Choroid plexus epithelial cell (primary cell): ENCODE results near the gene ITPKB.

ENCODE experiments used
- DNase-seq: peaks from one replicate; pipeline ENCODE4 v3.0.0-alpha.2; 2010; ENCODE audit warnings: low read depth
- H3K4me3 ChIP-seq: 2 replicates; pipeline ENCODE4 v1.5.1; 2011; ENCODE audit warnings: low read depth, mild to moderate bottlenecking, control low read depth, low read length, moderate library complexity
- CTCF ChIP-seq: conservative IDR thresholded peaks from 2 replicates; pipeline ENCODE4 v1.5.1; 2011; ENCODE audit warnings: low read depth, mild to moderate bottlenecking, control low read depth, inconsistent platforms, low read length, moderate library complexity

Gene ITPKB

GRCh38 chr1:226697929-226698544, 41.0 kb downstream of the ITPKB start:
- no peak for DNase-seq
- no peak for TF ChIP-seq CTCF
- H3K4me3 ChIP-seq = no peak overlapping the region

GRCh38 chr1:226697151-226697928, 41.7 kb downstream of the ITPKB start:
- DNase-seq = peak; percentile 90
- no peak overlapping the region for H3K4me3 ChIP-seq
- no peak for TF ChIP-seq CTCF

- no peak for TF ChIP-seq CTCF
- DNase-seq = peak; percentile 26
- no peak overlapping the region for H3K4me3 ChIP-seq
Observed at GRCh38 chr1:226696547-226696946, 42.5 kb downstream of the ITPKB start.

GRCh38 chr1:226695335-226695900, 43.7 kb downstream of the ITPKB start:
- no peak overlapping the region for H3K4me3 ChIP-seq
- DNase-seq = no peak
- TF ChIP-seq CTCF = no peak

GRCh38 chr1:226692823-226693222, 46.3 kb downstream of the ITPKB start:
- H3K4me3 ChIP-seq = no peak overlapping the region
- no peak for DNase-seq
- no peak for TF ChIP-seq CTCF

- H3K4me3 ChIP-seq = no peak overlapping the region
- no peak for DNase-seq
- TF ChIP-seq CTCF = no peak
Observed at GRCh38 chr1:226692051-226692792, 46.9 kb downstream of the ITPKB start.
